CD4-positive, alpha-beta T cell (primary cell): ENCODE results near the gene TMEM45A. TPM values are rescaled to one million over a fixed set of nuclear protein-coding genes. Genes with fewer than 3 reads are reported as not detected.

Experiments used
- ATAC-seq: fragments of 200-7000 bp; cut with Tn5 transposase; one replicate; pipeline ENCODE4 v1.10.0; 2022; ENCODE audit warnings: mild to moderate bottlenecking; ENCODE audit not compliant: poor library complexity
- CTCF ChIA-PET: fragments of 350-600 bp; sonication (Branson Sonifier 250); formaldehyde crosslinking; loops from one replicate; lab custom pipeline; 2021; ENCODE audit warnings: antibody characterized with exemption, inconsistent platforms; lab: Charles Lee
- POLR2A ChIA-PET: fragments of 350-600 bp; sonication (Branson Sonifier 250); formaldehyde crosslinking; loops from one replicate; lab custom pipeline; 2021; ENCODE audit warnings: antibody characterized with exemption, inconsistent platforms; lab: Charles Lee
- DNase-seq, 14 experiments: peaks; one replicate each; pipeline ENCODE4 v3.0.0-alpha.2; 2013 to 2020; ENCODE audit warnings: mixed read lengths in 2 of 14
- H3K27ac ChIP-seq, 2 donors: one replicate each; pipeline versions ENCODE4 v1.5.1 to v1.7.0; 2013; ENCODE audit warnings: low read length in 2 of 2, low read depth in 1 of 2, mild to moderate bottlenecking in 1 of 2
- H3K27me3 ChIP-seq, 2 experiments: 1 replicate in 1 of 2; 2 replicates in 1 of 2; pipeline versions ENCODE4 v1.6.1 to v1.7.0; 2013; ENCODE audit warnings: low read length in 2 of 2, control low read depth in 1 of 2, mild to moderate bottlenecking in 1 of 2, moderate library complexity in 1 of 2; ENCODE audit not compliant: insufficient read depth in 2 of 2, control insufficient read depth in 1 of 2
- H3K36me3 ChIP-seq: one replicate; pipeline ENCODE4 v1.6.1; 2013; ENCODE audit warnings: low read length, control low read depth; ENCODE audit not compliant: insufficient read depth
- H3K4me1 ChIP-seq: one replicate; pipeline ENCODE4 v1.6.1; 2013; ENCODE audit warnings: low read length, control low read depth; ENCODE audit not compliant: insufficient read depth
- H3K4me3 ChIP-seq: one replicate; pipeline ENCODE4 v1.5.1; 2013; ENCODE audit warnings: mild to moderate bottlenecking, low read length, moderate library complexity
- H3K9me3 ChIP-seq, 2 experiments: 1 replicate in 1 of 2; 2 replicates in 1 of 2; pipeline versions ENCODE4 v1.6.1 to v1.7.0; 2013; ENCODE audit warnings: low read length in 2 of 2, mild to moderate bottlenecking in 2 of 2, control low read depth in 1 of 2, moderate library complexity in 1 of 2; ENCODE audit not compliant: control insufficient read depth in 1 of 2, insufficient read depth in 1 of 2
- H3K27ac Mint-ChIP-seq: one replicate; pipeline ENCODE4 v1.8.0; 2020; ENCODE audit warnings: mixed read lengths
- H3K27me3 Mint-ChIP-seq: one replicate; pipeline ENCODE4 v1.8.0; 2021; ENCODE audit warnings: mixed read lengths
- H3K36me3 Mint-ChIP-seq: one replicate; pipeline ENCODE4 v1.8.0; 2021; ENCODE audit warnings: low read depth, mixed read lengths
- H3K4me1 Mint-ChIP-seq: one replicate; pipeline ENCODE4 v1.8.0; 2021; ENCODE audit warnings: low read depth, mixed read lengths
- H3K4me3 Mint-ChIP-seq: one replicate; pipeline ENCODE4 v1.8.0; 2020; ENCODE audit warnings: mild to moderate bottlenecking, mixed read lengths
- H3K9me3 Mint-ChIP-seq: one replicate; pipeline ENCODE4 v1.8.0; 2020; ENCODE audit warnings: mixed read lengths
- CTCF ChIP-seq: fragments of 200-600 bp; IDR thresholded peaks from one replicate; pipeline ENCODE4 v1.8.0; 2022; ENCODE audit warnings: antibody characterized with exemption, mild to moderate bottlenecking
- intact Hi-C, 2 experiments: fragments of 100-400 bp; cut with DNase I in 1 of 2; cut with micrococcal nuclease in 1 of 2; formaldehyde crosslinking; loops; one replicate each; pipeline versions ENCODE4 v1.15.1 to v1.9.0; 2023 to 2025; cut with DNase I, micrococcal nuclease
- total RNA-seq, 174 experiments: library from RNA in 2 of 174; stranded (reverse) in 2 of 174; gene quantifications; one replicate each; pipeline ENCODE4 v1.2.3 and lab custom pipeline; 2021 to 2026

TMEM45A gene
- total RNA-seq, 2 experiments from 2014 or later = 0.08 TPM; not detected in 1

GRCh38 chr3:100486808-100487207, 5.6 kb upstream of the TMEM45A start:
- Histone ChIP-seq H3K27ac (no peak overlapping the region), H3K4me3 (no peak overlapping the region), H3K9me3 (no peaks in the 10 kb centered on the region), H3K4me1 (peaks cover under 1% of the 10 kb centered on the region), H3K36me3 (no peaks in the 10 kb centered on the region), H3K27me3 (peaks cover 0 to 7% of the 10 kb centered on the region in 2 experiments)
- no peak for TF ChIP-seq CTCF
- peaks cover 22% of the 10 kb centered on the region for H3K27me3 Mint-ChIP-seq
- no peak for DNase-seq
- no peaks in the 10 kb centered on the region for H3K36me3 Mint-ChIP-seq
- ChIA-PET CTCF (no interaction called here), POLR2A (no interaction called here)
- H3K4me1 Mint-ChIP-seq = peaks cover 4% of the 10 kb centered on the region
- intact Hi-C loops = no loop called here
- ATAC-seq = no peak
- no peak overlapping the region for H3K4me3 Mint-ChIP-seq
- no peak overlapping the region for H3K27ac Mint-ChIP-seq
- no peaks in the 10 kb centered on the region for H3K9me3 Mint-ChIP-seq

GRCh38 chr3:100489118-100489517, 3.3 kb upstream of the TMEM45A start:
- DNase-seq = no peak
- intact Hi-C loops = no loop called here
- Mint-ChIP-seq H3K36me3 (no peaks in the 10 kb centered on the region), H3K4me3 (no peak overlapping the region), H3K9me3 (no peaks in the 10 kb centered on the region), H3K27ac (no peak overlapping the region), H3K4me1 (peaks cover 15% of the 10 kb centered on the region), H3K27me3 (peaks cover 14% of the 10 kb centered on the region)
- Histone ChIP-seq H3K27ac (no peak overlapping the region), H3K4me3 (no peak overlapping the region), H3K36me3 (no peaks in the 10 kb centered on the region), H3K9me3 (no peaks in the 10 kb centered on the region), H3K4me1 (peaks cover 10% of the 10 kb centered on the region), H3K27me3 (peaks cover 0 to 7% of the 10 kb centered on the region in 2 experiments)
- no peak for TF ChIP-seq CTCF
- ATAC-seq = no peak
- POLR2A ChIA-PET = no interaction called here
- CTCF ChIA-PET = interaction anchor here (0.7 kb wide), 1 partner anchor 18 kb away, joined by 3 read pairs; no protein-coding TSS in a partner anchor

- H3K27ac ChIP-seq = no peak overlapping the region
Measured at GRCh38 chr3:100496711-100497261, 4.4 kb downstream of the TMEM45A start.

More at GRCh38 chr3:100496711-100497261, 4.4 kb downstream of the TMEM45A start:
- H3K27ac Mint-ChIP-seq = no peak overlapping the region
- Histone ChIP-seq H3K27me3 (peaks cover 0 to 6% of the 10 kb centered on the region in 2 experiments), H3K36me3 (no peaks in the 10 kb centered on the region), H3K4me3 (no peak overlapping the region), H3K4me1 (peaks cover 9% of the 10 kb centered on the region), H3K9me3 (no peaks in the 10 kb centered on the region)
- intact Hi-C loops = no loop called here
- H3K36me3 Mint-ChIP-seq = no peaks in the 10 kb centered on the region
- no peak for TF ChIP-seq CTCF
- DNase-seq = no peak
- H3K4me1 Mint-ChIP-seq = peaks cover 11% of the 10 kb centered on the region
- no peaks in the 10 kb centered on the region for H3K9me3 Mint-ChIP-seq
- POLR2A ChIA-PET = no interaction called here
- CTCF ChIA-PET = no interaction called here
- ATAC-seq = no peak
- H3K27me3 Mint-ChIP-seq = peaks cover 32% of the 10 kb centered on the region
- H3K4me3 Mint-ChIP-seq = no peak overlapping the region
